HepG2 (cell line): ENCODE results near the gene PDIA4.

Source experiments
- ARHGAP35 ChIP-seq: sonication (generic); formaldehyde crosslinking; IDR thresholded peaks from 2 replicates; pipeline ENCODE4 v1.9.0; 2022; ENCODE audit warnings: mild to moderate bottlenecking, inconsistent platforms, moderate library complexity, missing genetic modification reagents, borderline replicate concordance
- EZH2 ChIP-seq: conservative IDR thresholded peaks from 2 replicates; pipeline ENCODE4 v1.6.1; 2012; ENCODE audit warnings: mild to moderate bottlenecking, low read depth, low read length, moderate library complexity
- KLF15 ChIP-seq: sonication (generic); formaldehyde crosslinking; IDR thresholded peaks from 2 replicates; pipeline ENCODE4 v1.8.1; 2023; ENCODE audit warnings: borderline replicate concordance, mild to moderate bottlenecking, inconsistent platforms, missing genetic modification reagents, mixed read lengths
- TOE1 ChIP-seq: sonication (generic); formaldehyde crosslinking; IDR thresholded peaks from 2 replicates; pipeline ENCODE4 v1.4.0; 2020; ENCODE audit warnings: mild to moderate bottlenecking, missing genetic modification reagents
- ZNF644 ChIP-seq: IDR thresholded peaks from 2 replicates; pipeline ENCODE4 v1.6.1; 2016; ENCODE audit warnings: low read depth
- TF ChIP-seq, protein P1 (sequence below): sonication (generic); formaldehyde crosslinking; IDR thresholded peaks from 2 replicates; pipeline ENCODE4 v1.8.0; 2022; ENCODE audit warnings: mild to moderate bottlenecking, missing genetic modification reagents
- TF ChIP-seq, protein P2 (sequence below): sonication (generic); formaldehyde crosslinking; IDR thresholded peaks from 2 replicates; pipeline ENCODE4 v1.5.0; 2020; ENCODE audit warnings: mild to moderate bottlenecking, missing genetic modification reagents, moderate library complexity

DNA sequence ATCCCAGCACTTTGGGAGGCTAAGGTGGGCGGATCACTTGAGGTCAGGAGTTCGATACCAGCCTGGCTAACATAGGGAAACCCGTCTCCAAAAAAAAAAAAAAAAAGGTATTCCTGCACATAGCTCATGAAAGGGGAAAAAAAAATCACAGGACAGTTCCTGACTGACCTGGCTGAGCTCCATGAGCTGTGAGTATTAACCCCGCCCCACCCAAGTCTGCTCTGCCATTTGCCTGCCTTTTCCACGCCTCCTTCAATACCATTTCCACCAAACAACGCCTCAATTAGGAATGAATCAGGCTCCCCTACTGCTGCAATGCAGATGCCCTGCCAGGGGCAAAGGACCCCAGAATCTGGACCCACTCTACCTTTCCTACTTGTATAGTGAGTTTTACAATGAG lies 55.0 kb downstream of the PDIA4 start:
- TF ChIP-seq, protein P1, sequence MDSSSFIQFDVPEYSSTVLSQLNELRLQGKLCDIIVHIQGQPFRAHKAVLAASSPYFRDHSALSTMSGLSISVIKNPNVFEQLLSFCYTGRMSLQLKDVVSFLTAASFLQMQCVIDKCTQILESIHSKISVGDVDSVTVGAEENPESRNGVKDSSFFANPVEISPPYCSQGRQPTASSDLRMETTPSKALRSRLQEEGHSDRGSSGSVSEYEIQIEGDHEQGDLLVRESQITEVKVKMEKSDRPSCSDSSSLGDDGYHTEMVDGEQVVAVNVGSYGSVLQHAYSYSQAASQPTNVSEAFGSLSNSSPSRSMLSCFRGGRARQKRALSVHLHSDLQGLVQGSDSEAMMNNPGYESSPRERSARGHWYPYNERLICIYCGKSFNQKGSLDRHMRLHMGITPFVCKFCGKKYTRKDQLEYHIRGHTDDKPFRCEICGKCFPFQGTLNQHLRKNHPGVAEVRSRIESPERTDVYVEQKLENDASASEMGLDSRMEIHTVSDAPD (CRISPR knock-in tag): no peak
- TF ChIP-seq, protein P2, sequence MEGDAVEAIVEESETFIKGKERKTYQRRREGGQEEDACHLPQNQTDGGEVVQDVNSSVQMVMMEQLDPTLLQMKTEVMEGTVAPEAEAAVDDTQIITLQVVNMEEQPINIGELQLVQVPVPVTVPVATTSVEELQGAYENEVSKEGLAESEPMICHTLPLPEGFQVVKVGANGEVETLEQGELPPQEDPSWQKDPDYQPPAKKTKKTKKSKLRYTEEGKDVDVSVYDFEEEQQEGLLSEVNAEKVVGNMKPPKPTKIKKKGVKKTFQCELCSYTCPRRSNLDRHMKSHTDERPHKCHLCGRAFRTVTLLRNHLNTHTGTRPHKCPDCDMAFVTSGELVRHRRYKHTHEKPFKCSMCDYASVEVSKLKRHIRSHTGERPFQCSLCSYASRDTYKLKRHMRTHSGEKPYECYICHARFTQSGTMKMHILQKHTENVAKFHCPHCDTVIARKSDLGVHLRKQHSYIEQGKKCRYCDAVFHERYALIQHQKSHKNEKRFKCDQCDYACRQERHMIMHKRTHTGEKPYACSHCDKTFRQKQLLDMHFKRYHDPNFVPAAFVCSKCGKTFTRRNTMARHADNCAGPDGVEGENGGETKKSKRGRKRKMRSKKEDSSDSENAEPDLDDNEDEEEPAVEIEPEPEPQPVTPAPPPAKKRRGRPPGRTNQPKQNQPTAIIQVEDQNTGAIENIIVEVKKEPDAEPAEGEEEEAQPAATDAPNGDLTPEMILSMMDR: no peak
- TF ChIP-seq ARHGAP35 (CRISPR knock-in tag) (no peak), TOE1 (CRISPR knock-in tag) (no peak), KLF15 (no peak), EZH2 (no peak), ZNF644 (CRISPR knock-in tag) (no peak)
